ENCODE results near the gene ZDHHC1. TPM values are rescaled to one million over a fixed set of nuclear protein-coding genes. Genes with fewer than 3 reads are reported as not detected.
"Not testable (repeated sequence)": the region's sequence is repeated elsewhere in the genome, so short reads cannot be mapped to it uniquely, and the experiment has no call there.

Gene ZDHHC1
- total RNA-seq, 1 experiment from 2014 or later: 1.0 TPM

DNA sequence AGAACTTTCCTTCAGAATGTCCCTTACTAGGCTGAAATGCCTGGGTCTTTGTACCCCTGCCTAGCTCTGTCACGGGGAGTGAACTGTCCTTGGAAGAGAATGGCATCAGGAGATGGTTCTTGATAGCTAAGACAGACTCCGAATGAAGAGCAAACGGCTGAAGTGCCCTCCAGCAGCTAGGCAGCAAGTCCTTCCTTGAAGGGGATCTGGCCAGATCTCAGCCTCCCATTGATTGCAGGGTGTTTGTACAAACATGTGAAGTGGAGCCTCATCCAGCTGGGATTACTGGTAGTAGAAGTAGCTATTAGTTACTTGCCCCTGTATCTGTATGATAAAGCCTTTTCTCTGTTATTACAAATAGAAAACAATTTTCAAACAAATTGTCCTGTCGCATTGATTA lies 58.7 kb downstream of the ZDHHC1 start:
- no peak for TF ChIP-seq CTCF (IDR thresholded peaks at IDR 0.05; ENCODE audit: insufficient read depth in 1 of 2, low read depth in 1 of 2, low read length in 1 of 2, severe bottlenecking in 1 of 2, unreplicated experiment in 1 of 2)
- no peaks in the 10 kb centered on the region for H3K36me3 ChIP-seq (ENCODE audit: control insufficient read depth, insufficient read depth, low read length)
- intact Hi-C loops (cut with micrococcal nuclease; ENCODE audit: unreplicated experiment): no loop called here
- Mint-ChIP-seq H3K4me1 (ENCODE audit: low read depth, unreplicated experiment) (peaks cover 10% of the 10 kb centered on the region), H3K4me3 (ENCODE audit: unreplicated experiment) (no peak overlapping the region), H3K27me3 (ENCODE audit: insufficient read depth, unreplicated experiment) (no peaks in the 10 kb centered on the region), H3K27ac (ENCODE audit: unreplicated experiment) (no peak overlapping the region), H3K9me3 (ENCODE audit: unreplicated experiment) (no peaks in the 10 kb centered on the region), H3K36me3 (ENCODE audit: insufficient read depth, unreplicated experiment) (no peaks in the 10 kb centered on the region)
- ChIA-PET POLR2A (interaction anchor here (0.7 kb wide), 1 partner anchor 302 kb away, joined by 5 read pairs; no protein-coding TSS in a partner anchor), CTCF (interaction anchor here (0.6 kb wide), 1 partner anchor 76 kb away, joined by 4 read pairs; no protein-coding TSS in a partner anchor)
- H3K9me3 ChIP-seq: no peaks in the 10 kb centered on the region
- H3K4me3 ChIP-seq (ENCODE audit: low read depth, low read length): no peak overlapping the region
- no TSS peak for BruUV-seq (replicated peaks)
- no peak for DNase-seq
- H3K27me3 ChIP-seq (replicated peaks; ENCODE audit: control insufficient read depth, insufficient read depth, low read length): no peaks in the 10 kb centered on the region
- H3K4me1 ChIP-seq: peaks cover 6% of the 10 kb centered on the region; the same call in 1 of the 2 replicates

DNA sequence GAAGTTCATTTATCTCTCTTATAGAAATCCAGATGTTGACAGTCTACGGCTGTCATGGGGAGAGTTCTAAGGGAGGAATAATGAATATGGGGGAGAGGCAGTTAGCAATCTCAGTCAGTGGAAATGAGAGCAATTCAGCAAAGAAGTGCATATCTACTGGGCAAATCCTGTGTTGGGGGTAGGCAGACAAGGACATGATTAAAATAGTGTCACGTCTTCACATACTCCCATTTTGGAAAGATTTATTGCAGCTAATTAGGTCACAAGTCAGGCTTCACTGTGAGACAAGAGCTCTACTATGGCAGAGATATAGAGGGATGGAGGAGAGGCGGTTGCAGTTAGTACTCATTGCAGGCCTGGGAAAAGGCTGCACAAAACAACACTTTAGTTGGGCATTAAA lies 59.9 kb downstream of the ZDHHC1 start:
- Mint-ChIP-seq H3K27ac (ENCODE audit: unreplicated experiment) (no peak overlapping the region), H3K4me3 (ENCODE audit: unreplicated experiment) (no peak overlapping the region), H3K4me1 (ENCODE audit: low read depth, unreplicated experiment) (peaks cover 10% of the 10 kb centered on the region), H3K27me3 (ENCODE audit: insufficient read depth, unreplicated experiment) (no peaks in the 10 kb centered on the region), H3K36me3 (ENCODE audit: insufficient read depth, unreplicated experiment) (no peaks in the 10 kb centered on the region), H3K9me3 (ENCODE audit: unreplicated experiment) (no peaks in the 10 kb centered on the region)
- H3K27me3 ChIP-seq (replicated peaks; ENCODE audit: control insufficient read depth, insufficient read depth, low read length): no peaks in the 10 kb centered on the region
- no peaks in the 10 kb centered on the region for H3K36me3 ChIP-seq (ENCODE audit: control insufficient read depth, insufficient read depth, low read length)
- ChIA-PET CTCF (no interaction called here), POLR2A (no interaction called here)
- no peak for DNase-seq
- 0 out of 2 replicates have a peak, but pooled peaks cover 6% of the 10 kb centered on the region for H3K4me1 ChIP-seq
- H3K4me3 ChIP-seq (ENCODE audit: low read depth, low read length): no peak overlapping the region
- no TSS peak for BruUV-seq (replicated peaks)
- intact Hi-C loops (cut with micrococcal nuclease; ENCODE audit: unreplicated experiment): no loop called here
- no peak for TF ChIP-seq CTCF (IDR thresholded peaks at IDR 0.05; ENCODE audit: insufficient read depth in 1 of 2, low read depth in 1 of 2, low read length in 1 of 2, severe bottlenecking in 1 of 2, unreplicated experiment in 1 of 2)
- no peaks in the 10 kb centered on the region for H3K9me3 ChIP-seq

DNA sequence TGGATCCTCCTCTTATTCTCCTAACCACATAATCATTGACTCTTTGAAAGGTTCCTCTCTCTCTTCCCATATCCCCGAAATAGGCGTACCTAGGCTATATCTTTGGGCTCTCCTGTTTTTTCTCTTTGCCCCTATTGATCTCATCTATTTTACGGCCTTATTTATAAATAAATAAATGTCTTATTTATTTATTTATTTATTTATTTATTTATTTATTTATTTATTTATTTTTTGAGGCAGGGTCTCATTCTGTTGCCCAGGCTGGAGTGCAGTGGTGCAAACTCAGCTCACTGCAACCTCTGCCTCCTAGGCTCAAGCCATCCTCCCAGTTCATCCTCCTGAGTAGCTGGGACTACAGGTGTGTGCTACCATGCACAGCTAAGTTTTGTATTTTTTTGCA lies 63.8 kb downstream of the ZDHHC1 start:
- CTCF ChIA-PET: interaction anchor here (0.6 kb wide), 1 partner anchor 798 kb away, joined by 11 read pairs; no protein-coding TSS in a partner anchor
- H3K9me3 ChIP-seq; H3K4me1 Mint-ChIP-seq (ENCODE audit: low read depth, unreplicated experiment); POLR2A ChIA-PET; H3K4me3 ChIP-seq (ENCODE audit: low read depth, low read length); H3K9me3 Mint-ChIP-seq (ENCODE audit: unreplicated experiment); BruUV-seq (replicated peaks); H3K4me1 ChIP-seq; H3K4me3 Mint-ChIP-seq (ENCODE audit: unreplicated experiment); H3K27me3 ChIP-seq (replicated peaks; ENCODE audit: control insufficient read depth, insufficient read depth, low read length); H3K27me3 Mint-ChIP-seq (ENCODE audit: insufficient read depth, unreplicated experiment); H3K36me3 ChIP-seq (ENCODE audit: control insufficient read depth, insufficient read depth, low read length); intact Hi-C loops (cut with micrococcal nuclease; ENCODE audit: unreplicated experiment); DNase-seq; H3K36me3 Mint-ChIP-seq (ENCODE audit: insufficient read depth, unreplicated experiment); H3K27ac Mint-ChIP-seq (ENCODE audit: unreplicated experiment): not testable (repeated sequence)

GRCh38 chr16:67350324-67350723 lies 66.0 kb downstream of the ZDHHC1 start:
- no peaks in the 10 kb centered on the region for H3K9me3 Mint-ChIP-seq (ENCODE audit: unreplicated experiment)
- ChIA-PET POLR2A (no interaction called here), CTCF (interaction anchor here (0.6 to 1.2 kb wide), 4 partner anchors 17 to 370 kb away, joined by 3 to 6 read pairs (median 4); no protein-coding TSS in a partner anchor)
- no peaks in the 10 kb centered on the region for H3K27me3 Mint-ChIP-seq (ENCODE audit: insufficient read depth, unreplicated experiment)
- H3K4me3 Mint-ChIP-seq (ENCODE audit: unreplicated experiment): no peak overlapping the region
- intact Hi-C loops (cut with micrococcal nuclease; ENCODE audit: unreplicated experiment): no loop called here
- no TSS peak for BruUV-seq (replicated peaks)
- Histone ChIP-seq H3K27me3 (replicated peaks; ENCODE audit: control insufficient read depth, insufficient read depth, low read length) (no peaks in the 10 kb centered on the region), H3K4me3 (ENCODE audit: low read depth, low read length) (no peak overlapping the region), H3K9me3 (no peaks in the 10 kb centered on the region), H3K4me1 (no peaks in the 10 kb centered on the region), H3K36me3 (ENCODE audit: control insufficient read depth, insufficient read depth, low read length) (no peaks in the 10 kb centered on the region)
- no peaks in the 10 kb centered on the region for H3K4me1 Mint-ChIP-seq (ENCODE audit: low read depth, unreplicated experiment)
- no peak for TF ChIP-seq CTCF (IDR thresholded peaks at IDR 0.05; ENCODE audit: insufficient read depth in 1 of 2, low read depth in 1 of 2, low read length in 1 of 2, severe bottlenecking in 1 of 2, unreplicated experiment in 1 of 2)
- no peaks in the 10 kb centered on the region for H3K36me3 Mint-ChIP-seq (ENCODE audit: insufficient read depth, unreplicated experiment)
- no peak for DNase-seq
- no peak overlapping the region for H3K27ac Mint-ChIP-seq (ENCODE audit: unreplicated experiment)

All from Caco-2 (cell line).